GM21367 (cell line): ENCODE measurements around the gene PRKD1.

Source experiments
- ATAC-seq: cut with Tn5 transposase; IDR thresholded peaks from one replicate; pipeline ENCODE4 v1.9.1; 2021; ENCODE audit not compliant: unreplicated experiment

The PRKD1 gene

GRCh38 chr14:29536886-29537511, 390.6 kb downstream of the PRKD1 start:
- no peak for ATAC-seq

DNA sequence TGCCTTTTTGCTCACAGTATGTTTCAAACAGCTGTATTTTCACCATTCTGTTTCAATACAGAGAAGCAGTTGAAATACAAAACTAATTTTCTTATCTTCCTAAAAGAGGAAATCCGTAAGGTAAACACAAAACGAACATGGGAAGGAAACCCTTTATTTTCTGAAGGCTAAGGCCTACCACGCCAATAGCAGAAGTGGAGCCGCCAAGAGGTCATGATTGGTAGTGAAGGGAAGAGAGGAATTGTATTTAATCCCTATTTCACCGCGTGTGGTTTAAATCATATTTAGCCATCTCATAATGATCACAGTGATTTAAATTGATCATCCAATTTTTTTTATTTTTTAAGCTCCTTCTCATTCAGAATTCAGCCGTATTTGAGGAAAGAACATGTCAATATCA, 398.2 kb downstream of the PRKD1 start:
- ATAC-seq = no peak

DNA sequence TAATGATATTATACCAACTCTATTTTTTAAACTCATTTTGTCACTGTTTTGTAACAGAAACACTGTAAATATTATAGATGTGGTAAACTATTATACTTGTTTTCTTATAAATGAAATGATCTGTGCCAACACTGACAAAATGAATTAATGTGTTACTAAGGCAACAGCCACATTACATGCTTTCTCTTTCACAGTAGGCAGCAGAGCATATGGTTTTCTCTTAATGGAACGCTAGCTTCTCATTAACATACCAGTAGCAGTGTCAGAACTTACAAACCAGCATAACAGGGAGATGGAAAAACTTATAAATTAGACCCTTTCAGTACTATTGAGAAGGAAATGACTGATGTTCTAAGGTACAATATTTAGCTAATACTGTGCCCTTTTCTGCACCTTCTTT, 398.8 kb downstream of the PRKD1 start:
- ATAC-seq = no peak

- ATAC-seq = no peak
These were observed 400.4 kb downstream of the PRKD1 start for GRCh38 chr14:29527286-29527685.
